NCI-H345 treated with DMSO at 0.1 percent for 48 hours (cell line): ENCODE data around the gene TNFSF10.
"Not testable (repeated sequence)": the region's sequence is repeated elsewhere in the genome, so short reads cannot be mapped to it uniquely, and the experiment has no call there.

Experiments
- DNase-seq: peaks from one replicate; lab custom pipeline; 2025; ENCODE audit not compliant: unreplicated experiment; lab: John Stamatoyannopoulos, UW

TNFSF10 gene

GRCh38 chr3:172544404-172544803 lies 21.2 kb upstream of the TNFSF10 start:
- DNase-seq: no peak

DNA sequence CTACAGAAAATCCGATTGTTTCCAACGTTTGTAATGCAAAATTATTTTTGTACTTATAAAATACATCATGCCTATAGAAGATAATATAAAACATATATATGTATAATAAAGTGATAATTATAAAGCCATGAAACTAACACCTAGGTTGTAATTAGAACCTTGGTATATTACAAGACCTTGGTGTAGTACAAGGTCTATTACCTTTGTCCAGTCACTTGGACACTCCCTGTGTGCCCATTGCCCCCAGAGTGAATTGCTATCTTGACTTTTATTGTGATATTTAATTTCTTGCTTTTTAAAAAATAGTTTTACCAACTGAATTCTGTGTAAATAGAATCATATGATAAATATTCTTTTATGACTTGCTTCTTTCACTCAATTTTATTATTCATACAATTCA lies 20.7 kb upstream of the TNFSF10 start:
- no peak for DNase-seq

DNA sequence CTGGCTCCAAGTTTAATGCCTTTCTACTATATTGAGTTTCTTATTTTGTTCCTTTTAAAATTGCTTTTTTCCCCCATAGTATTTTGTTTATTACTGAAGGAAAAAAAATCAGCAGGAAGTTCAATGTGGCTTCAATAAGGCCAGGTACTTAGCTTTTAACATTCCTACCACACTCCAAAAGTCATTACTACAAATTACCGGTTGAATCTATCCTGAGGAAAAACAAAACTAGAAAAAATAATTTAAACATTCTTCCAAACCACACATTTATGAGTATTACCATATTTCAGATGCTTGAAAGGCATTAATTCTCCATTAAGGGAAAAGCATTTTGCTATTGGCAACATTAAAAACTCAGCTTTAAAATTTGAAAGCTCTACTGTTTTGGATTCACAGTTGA lies 20.2 kb upstream of the TNFSF10 start:
- DNase-seq: no peak

- DNase-seq: no peak
Observed at GRCh38 chr3:172542999-172543398, 19.8 kb upstream of the TNFSF10 start.

GRCh38 chr3:172541945-172542488 lies 18.8 kb upstream of the TNFSF10 start:
- no peak for DNase-seq

- no peak for DNase-seq
Observed at GRCh38 chr3:172540049-172540448, 16.8 kb upstream of the TNFSF10 start.

- DNase-seq: no peak
Observed at GRCh38 chr3:172539273-172539672, 16.0 kb upstream of the TNFSF10 start.

- no peak for DNase-seq
Observed at GRCh38 chr3:172538368-172539151, 15.3 kb upstream of the TNFSF10 start.

- no peak for DNase-seq
Observed at GRCh38 chr3:172537507-172538158, 14.4 kb upstream of the TNFSF10 start.

DNA sequence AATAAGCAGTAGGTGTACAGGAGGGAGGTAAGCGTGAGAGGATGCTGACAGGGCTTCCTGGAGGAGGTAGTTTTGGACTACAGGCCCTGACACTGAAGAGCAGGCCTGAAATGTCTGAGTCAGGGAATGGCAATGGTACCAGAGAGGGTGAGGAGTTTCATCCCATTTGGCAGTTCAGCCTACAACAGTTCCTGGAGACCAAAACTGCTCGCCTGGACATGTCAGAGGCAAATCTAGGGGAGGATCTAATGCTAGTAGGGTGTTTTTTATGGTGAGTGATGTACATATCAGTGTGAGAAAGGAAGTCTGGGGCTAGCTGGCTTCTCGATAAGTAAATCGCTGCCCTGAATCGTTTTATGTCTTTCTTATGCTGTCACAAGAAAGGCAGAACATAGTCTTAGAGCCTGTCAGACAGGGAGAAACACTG lies 13.8 kb upstream of the TNFSF10 start:
- DNase-seq: no peak

GRCh38 chr3:172536505-172536904 lies 13.3 kb upstream of the TNFSF10 start:
- DNase-seq: no peak

DNA sequence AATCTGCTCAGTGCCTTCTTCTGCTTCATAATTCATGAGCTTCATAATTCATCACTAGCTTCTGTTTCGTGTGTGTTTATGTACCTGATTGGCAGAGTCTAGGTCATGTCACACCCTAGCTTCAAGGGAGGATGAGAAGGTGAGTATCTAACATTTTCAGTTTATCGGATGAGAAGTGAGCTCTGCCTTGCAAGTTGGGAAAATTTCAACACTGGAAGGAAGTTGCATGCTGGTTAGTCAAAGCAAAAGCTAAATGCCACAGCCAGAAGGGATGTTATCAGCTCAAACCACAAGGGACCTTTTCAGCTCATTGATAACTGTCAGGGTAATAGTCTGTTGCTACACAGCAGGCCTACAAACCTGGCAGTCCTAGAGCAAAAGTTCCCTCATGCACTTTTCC lies 7.3 kb upstream of the TNFSF10 start:
- DNase-seq: no peak

- no peak for DNase-seq
Observed at GRCh38 chr3:172530101-172530561, 6.9 kb upstream of the TNFSF10 start.

GRCh38 chr3:172528677-172529076 lies 5.4 kb upstream of the TNFSF10 start:
- no peak for DNase-seq

DNA sequence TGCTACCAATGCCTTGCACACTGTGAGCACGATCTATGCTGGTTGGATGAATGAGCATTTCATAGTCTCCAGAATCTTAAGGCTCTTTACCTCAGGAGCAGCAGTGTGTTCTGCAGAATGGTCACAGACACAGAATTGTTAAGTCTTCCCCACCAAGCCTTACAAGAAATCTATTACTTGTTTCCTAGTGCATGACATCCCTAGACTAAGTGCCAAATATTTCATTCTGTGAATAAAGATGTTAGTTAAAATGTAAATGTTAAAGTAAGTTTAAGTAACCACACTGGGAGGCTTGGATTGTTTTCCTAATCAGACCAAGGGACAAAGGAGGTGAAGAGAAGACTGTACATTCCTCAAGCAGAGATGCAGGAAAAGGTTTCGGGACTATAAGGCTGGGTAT lies 4.1 kb upstream of the TNFSF10 start:
- no peak for DNase-seq

DNA sequence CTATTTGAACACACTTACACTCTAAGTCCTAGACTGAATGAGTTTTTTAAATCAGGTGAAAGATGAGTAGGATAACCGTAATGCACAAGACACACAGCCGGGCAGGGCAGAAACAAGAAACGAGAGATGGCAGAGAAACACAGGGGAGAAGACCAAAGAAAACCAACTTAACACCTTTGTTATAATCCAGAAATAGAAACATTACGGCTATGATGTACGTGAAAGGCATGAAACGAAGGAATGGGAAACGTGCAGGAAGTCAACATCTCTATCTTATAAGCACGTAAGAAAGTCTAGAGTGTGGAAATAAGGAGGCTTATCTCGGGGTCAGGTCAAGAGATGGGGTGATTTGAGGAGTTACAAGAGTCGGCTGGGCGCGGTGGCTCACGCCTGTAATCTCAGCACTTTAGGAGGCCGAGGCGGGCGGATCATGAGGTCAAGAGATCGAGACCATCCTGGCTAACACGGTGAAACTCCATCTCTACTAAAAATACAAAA lies 1.9 kb upstream of the TNFSF10 start:
- DNase-seq: no peak

- DNase-seq: no peak
Observed at GRCh38 chr3:172524611-172525010, 1.4 kb upstream of the TNFSF10 start.

GRCh38 chr3:172521837-172522726 lies 1.1 kb downstream of the TNFSF10 start:
- DNase-seq: not testable (repeated sequence)

DNA sequence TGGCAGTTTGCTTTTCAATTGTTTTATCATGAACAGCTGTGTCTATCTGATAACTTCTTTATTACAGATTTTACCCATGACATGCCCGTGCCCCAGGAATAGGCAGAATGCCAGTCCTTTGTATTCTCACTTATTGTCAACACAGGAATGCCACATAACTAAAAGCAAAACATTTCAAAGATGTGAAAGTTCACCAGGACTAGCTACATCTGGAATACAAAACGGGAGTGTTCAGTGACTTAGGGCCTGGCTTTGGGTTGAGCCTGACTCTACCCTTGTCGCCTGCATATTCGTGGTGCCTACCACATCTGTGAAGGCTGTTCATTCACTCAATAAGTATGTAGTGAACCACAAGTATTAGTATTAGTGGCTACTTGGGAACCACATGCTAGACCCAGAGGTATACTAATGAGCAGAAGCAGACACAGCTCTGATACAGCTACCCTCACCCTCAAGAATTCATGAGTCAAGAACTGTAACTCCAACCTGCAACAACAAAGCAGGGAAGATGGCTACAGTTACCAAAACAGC lies 2.9 kb downstream of the TNFSF10 start:
- DNase-seq: no peak

GRCh38 chr3:172519740-172520139 lies 3.5 kb downstream of the TNFSF10 start:
- DNase-seq: no peak
